Measurements from ENCODE around the gene CORO2B.

GRCh38 chr15:68656438-68656739 lies 77.6 kb downstream of the CORO2B start:
- TF ChIP-seq CTCF (IDR thresholded peaks at IDR 0.05) (no peak), EP300 (IDR thresholded peaks at IDR 0.05) (no peak), POLR2A (IDR thresholded peaks at IDR 0.05) (no peak)
